ENCODE results near the gene NUP35.

DNA sequence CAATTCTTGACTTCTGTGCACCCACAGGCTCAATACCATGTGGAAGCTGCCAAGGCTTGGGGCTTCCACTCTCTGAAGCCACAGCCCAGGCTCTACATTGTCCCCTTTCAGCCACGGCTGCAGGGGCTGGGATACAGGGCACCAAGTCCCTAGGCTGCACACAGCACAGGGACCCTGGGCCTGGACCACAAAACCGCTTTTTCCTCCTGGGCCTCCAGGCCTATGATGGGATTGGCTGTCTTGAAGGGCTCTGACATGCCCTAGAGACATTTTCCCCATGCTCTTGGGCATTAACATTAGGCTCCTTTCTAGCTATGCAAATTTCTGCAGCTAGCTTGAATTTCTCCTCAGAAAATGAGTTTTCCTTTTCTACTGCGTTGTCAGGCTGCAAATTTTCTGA is 29.7 kb downstream of the NUP35 start:
- TF ChIP-seq, protein P1, sequence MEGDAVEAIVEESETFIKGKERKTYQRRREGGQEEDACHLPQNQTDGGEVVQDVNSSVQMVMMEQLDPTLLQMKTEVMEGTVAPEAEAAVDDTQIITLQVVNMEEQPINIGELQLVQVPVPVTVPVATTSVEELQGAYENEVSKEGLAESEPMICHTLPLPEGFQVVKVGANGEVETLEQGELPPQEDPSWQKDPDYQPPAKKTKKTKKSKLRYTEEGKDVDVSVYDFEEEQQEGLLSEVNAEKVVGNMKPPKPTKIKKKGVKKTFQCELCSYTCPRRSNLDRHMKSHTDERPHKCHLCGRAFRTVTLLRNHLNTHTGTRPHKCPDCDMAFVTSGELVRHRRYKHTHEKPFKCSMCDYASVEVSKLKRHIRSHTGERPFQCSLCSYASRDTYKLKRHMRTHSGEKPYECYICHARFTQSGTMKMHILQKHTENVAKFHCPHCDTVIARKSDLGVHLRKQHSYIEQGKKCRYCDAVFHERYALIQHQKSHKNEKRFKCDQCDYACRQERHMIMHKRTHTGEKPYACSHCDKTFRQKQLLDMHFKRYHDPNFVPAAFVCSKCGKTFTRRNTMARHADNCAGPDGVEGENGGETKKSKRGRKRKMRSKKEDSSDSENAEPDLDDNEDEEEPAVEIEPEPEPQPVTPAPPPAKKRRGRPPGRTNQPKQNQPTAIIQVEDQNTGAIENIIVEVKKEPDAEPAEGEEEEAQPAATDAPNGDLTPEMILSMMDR (conservative IDR thresholded peaks at IDR 0.05; ENCODE audit: low read depth in 2 of 2) = no peak
- TF ChIP-seq ZNF114 (CRISPR knock-in tag; IDR thresholded peaks at IDR 0.05) = no peak
- no peak for TF ChIP-seq POLR2AphosphoS5 (IDR thresholded peaks at IDR 0.05; ENCODE audit: low read depth)
- TF ChIP-seq, protein P2, sequence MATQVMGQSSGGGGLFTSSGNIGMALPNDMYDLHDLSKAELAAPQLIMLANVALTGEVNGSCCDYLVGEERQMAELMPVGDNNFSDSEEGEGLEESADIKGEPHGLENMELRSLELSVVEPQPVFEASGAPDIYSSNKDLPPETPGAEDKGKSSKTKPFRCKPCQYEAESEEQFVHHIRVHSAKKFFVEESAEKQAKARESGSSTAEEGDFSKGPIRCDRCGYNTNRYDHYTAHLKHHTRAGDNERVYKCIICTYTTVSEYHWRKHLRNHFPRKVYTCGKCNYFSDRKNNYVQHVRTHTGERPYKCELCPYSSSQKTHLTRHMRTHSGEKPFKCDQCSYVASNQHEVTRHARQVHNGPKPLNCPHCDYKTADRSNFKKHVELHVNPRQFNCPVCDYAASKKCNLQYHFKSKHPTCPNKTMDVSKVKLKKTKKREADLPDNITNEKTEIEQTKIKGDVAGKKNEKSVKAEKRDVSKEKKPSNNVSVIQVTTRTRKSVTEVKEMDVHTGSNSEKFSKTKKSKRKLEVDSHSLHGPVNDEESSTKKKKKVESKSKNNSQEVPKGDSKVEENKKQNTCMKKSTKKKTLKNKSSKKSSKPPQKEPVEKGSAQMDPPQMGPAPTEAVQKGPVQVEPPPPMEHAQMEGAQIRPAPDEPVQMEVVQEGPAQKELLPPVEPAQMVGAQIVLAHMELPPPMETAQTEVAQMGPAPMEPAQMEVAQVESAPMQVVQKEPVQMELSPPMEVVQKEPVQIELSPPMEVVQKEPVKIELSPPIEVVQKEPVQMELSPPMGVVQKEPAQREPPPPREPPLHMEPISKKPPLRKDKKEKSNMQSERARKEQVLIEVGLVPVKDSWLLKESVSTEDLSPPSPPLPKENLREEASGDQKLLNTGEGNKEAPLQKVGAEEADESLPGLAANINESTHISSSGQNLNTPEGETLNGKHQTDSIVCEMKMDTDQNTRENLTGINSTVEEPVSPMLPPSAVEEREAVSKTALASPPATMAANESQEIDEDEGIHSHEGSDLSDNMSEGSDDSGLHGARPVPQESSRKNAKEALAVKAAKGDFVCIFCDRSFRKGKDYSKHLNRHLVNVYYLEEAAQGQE (IDR thresholded peaks at IDR 0.05; ENCODE audit: unreplicated experiment) = no peak
- TF ChIP-seq EZH2 (IDR thresholded peaks at IDR 0.05; ENCODE audit: low read depth, unreplicated experiment) = no peak
- no peak for TF ChIP-seq CREB1 (CRISPR knock-in tag; IDR thresholded peaks at IDR 0.05; ENCODE audit: low read depth)
- TF ChIP-seq EZH2phosphoT487 (IDR thresholded peaks at IDR 0.05; ENCODE audit: unreplicated experiment) = no peak
- no peak for TF ChIP-seq NANOG (IDR thresholded peaks at IDR 0.05; ENCODE audit: borderline replicate concordance)
- no peak for TF ChIP-seq STAT1 (IDR thresholded peaks at IDR 0.05; ENCODE audit: unreplicated experiment)
- TF ChIP-seq JUNB (IDR thresholded peaks at IDR 0.05; ENCODE audit: unreplicated experiment) = no peak
- TF ChIP-seq, protein P3, sequence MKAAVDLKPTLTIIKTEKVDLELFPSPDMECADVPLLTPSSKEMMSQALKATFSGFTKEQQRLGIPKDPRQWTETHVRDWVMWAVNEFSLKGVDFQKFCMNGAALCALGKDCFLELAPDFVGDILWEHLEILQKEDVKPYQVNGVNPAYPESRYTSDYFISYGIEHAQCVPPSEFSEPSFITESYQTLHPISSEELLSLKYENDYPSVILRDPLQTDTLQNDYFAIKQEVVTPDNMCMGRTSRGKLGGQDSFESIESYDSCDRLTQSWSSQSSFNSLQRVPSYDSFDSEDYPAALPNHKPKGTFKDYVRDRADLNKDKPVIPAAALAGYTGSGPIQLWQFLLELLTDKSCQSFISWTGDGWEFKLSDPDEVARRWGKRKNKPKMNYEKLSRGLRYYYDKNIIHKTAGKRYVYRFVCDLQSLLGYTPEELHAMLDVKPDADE (IDR thresholded peaks at IDR 0.05) = no peak
- no peak for TF ChIP-seq ZNF331 (CRISPR knock-in tag; IDR thresholded peaks at IDR 0.05; ENCODE audit: low read depth)

Measured in GM23338 (cell line).